NCI-H1694 treated with DMSO at 0.1 percent for 48 hours (cell line): ENCODE data around the gene RNF111.
"Not testable (repeated sequence)": the region's sequence is repeated elsewhere in the genome, so short reads cannot be mapped to it uniquely, and the experiment has no call there.

Source experiments
- DNase-seq: peaks from one replicate; lab custom pipeline; 2025; lab: John Stamatoyannopoulos, UW

The RNF111 gene

DNA sequence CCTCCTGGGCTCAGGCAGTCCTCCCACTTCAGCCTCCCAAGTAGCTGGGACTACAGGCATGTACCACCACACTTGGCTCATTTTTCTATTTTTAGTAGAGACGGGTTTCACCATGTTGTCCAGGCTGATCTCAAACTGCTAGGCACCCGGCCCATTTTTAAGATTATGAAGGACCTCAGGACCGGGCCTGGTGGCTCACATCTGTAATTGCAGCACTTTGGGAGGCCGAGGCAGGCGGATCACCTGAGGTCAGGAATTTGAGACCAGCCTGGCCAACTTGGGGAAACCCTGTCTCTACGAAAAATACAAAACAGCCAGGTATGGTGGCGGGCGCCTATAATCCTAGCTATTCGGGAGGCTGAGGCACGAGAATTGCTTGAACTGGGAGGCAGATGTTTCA is 12.8 kb downstream of the RNF111 start:
- not testable (repeated sequence) for DNase-seq

DNA sequence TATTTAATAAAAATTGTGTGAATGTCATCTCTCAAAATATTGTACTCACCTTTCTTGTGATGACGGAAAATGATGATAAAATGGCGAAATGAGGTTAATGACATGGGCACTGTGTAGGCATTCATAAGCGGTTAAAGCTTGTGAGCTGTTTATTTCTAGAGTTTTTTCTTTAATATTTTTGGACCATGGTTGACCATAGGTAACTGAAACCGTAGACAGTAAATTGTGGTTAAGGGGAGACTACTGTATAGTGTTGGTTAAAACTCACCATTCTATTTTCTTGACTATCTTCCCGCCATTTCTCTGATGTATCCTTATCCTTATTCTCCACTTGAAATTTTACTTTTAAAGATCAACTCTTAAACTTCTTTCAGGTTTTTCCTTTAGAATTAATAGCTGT is 14.5 kb downstream of the RNF111 start:
- DNase-seq = no peak

DNA sequence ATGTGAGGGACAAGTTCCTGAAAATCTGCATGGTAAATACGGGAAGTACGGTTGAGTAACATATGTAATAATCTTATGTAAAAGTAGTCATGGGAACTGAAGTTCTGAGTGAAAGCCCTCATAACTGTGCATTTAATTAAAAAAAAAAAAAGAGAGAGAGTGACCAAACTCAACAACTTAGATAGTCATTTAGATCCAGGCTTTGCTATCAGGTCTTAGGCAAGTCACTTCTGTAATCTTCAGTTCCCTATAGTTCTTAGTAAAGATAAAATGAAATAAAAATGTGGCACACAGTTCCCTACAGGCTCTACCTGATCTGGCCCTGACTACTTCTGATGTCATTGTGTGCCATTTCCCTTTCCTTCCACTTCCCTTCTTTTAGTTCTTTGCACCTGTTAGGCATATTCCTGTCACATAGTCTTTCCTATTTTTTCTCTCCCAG is 15.0 kb downstream of the RNF111 start:
- DNase-seq = no peak

DNA sequence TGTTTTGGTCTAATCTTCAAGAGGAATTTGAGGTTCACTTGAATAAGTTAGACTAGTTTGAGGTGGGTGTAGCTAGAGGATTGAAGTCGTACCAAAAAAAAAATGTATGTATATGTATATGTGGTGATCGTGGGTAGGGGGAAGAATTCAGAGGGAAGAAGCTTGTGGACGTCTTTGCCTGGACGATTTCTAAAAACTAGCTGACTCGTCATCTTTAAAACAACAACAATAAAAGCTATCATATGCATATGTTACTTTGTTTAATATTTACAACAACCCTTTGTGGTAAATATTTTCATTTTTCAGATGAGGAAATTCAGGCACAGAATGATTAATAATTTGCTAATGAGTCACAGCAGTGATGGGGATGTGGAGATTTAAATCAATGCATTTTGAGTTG is 18.1 kb downstream of the RNF111 start:
- no peak for DNase-seq

DNA sequence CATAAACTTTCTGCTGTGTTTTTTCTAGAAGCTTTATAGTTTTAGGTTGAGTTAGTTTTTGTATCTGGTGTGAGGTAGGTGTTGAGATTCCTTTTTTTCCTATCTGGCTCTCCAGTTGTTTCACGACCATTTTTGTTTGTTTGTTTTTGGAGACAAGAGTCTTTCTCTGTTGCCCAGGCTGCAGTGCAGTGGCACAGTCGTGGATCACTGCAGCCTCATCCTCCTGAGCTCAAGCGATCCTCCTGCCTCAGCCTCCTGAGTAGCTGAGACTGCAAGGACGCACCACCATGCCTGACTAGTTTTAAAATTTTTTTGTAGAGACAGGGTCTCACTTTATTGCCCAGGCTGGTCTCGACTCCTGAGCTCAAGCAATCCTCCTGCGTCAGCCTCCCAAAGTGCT is 20.6 kb downstream of the RNF111 start:
- no peak for DNase-seq

DNA sequence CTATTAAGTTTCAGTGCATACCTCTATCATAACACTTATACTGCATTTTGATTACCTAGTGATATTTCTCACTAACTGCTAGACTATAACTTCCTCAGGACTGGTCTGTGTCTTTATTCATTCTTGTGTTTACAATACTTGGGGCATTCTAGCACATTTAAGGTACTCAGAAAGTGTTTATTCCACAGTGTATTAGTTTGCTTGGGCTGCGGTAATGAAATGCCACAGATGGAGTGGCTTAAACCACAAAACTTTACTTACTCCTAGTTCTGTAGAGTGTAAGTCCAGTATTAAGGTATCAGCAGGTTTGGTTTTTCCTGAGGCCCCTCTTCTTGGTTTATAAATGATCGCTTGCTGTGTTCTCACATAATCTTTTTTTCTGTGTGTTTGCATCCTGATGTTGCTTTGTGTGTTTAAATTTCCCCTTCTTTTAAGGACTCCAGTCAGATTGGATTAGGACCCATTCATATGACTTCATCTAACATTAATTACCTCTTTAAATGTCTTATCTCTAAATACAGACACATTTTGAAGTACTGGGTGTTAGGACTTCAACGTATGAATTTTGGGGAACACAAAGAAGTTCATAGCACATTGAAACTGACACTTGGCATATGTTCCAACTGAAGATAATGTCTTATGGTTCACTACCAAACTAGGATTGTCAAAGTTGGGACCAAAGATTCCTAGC is 23.9 kb downstream of the RNF111 start:
- no peak for DNase-seq

DNA sequence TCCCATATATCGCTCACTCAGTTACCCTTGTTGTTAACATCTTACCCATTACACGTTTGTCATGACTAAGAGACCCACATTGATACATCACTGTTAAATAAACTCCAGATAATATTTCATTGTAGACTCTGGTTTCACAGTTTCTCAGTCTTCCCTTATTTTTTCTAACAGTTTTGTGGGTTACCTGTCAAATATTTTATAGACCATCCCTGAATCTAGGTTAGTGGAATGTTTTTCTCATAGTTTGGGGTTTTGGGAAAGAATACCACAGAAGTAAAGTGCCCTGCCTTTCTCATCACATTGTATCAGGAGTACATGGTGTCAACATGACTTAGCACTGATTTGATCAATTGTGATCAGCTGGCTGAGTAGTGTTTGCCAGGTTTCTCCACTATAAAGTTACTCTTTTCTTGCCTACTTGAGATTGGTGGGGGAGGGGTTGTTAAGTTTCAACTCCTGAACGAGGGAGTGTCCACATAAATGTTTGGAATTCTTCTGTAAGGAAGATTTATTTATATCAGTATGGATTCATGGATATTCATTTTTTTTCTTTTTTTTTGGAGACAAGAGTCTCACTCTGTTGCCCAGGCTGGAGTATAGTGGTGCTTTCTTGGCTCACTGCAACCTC is 25.9 kb downstream of the RNF111 start:
- no peak for DNase-seq

DNA sequence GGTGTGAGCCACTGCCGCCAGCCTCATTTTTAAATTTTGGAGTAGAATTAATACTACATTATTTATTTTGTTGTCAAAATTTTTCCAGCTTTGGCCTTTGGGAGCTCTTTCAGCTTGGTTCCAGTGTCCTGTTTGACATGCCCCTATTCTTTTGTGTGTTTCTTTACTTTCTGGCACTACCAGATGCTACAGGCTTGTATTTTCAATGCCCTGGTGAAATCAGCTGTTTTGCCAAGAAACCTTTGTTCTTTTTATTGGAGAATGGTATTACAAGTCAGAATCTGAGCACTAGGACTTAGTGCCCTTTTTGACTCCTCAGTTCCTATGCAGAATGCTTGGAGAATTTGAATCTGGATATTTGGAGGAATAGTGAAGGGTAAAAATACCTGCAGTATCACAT is 26.6 kb downstream of the RNF111 start:
- no peak for DNase-seq

DNA sequence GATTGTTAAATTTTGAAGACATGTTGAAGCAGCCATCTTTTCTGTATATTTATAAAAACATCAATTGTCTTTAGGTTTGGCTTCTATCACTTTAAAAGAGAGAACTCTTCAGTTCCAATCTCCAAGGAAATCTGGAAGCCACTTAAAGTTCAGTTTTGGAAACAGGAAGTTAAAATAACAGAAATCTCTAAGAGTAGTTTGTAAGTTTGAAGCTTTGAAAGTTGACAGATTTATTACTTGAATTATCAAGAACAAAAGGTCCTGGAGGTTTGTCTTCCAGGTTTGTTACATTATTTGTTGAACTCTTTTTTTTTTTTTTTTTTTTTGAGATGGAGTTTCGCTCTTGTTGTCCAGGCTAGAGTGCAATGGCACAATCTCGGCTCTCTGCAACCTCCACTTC is 30.0 kb downstream of the RNF111 start:
- DNase-seq = no peak

DNA sequence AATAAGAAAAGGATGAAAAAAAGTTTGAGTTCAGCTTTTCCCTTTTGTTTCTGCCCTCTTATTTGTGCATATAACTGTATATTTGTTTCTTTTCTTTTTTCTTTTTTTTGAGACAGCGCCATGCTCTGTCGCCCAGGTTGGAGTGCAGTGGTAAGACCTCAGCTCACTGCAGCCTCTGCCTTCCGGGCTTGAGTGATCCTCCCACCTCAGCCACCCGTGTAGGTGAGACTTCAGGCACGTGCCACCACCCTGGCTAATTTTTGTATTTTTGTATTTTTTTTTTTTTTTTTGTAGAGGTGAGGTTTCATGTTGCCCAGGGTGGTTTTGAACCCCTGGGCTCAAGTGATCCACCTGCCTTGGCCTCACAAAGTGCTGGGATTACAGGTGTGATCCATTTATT is 31.4 kb downstream of the RNF111 start:
- DNase-seq = no peak

DNA sequence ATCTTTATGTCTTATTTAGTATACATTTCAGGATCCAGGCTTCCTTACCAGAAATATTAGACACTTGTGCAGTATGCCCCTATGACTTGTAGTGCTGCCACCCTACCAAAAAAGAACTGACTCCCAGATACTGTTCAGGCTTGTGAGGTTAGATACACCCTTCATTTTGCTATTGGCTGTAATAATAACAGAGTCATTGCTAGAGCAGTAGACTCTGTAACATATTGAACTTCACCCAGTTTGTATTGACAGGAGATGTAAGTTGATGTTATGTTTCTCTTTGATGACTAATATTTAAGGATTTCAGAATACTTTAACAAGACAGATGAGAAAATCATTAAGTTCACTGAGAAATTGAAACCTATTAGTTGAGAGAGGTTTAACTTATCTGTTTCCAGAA is 32.9 kb downstream of the RNF111 start:
- no peak for DNase-seq

DNA sequence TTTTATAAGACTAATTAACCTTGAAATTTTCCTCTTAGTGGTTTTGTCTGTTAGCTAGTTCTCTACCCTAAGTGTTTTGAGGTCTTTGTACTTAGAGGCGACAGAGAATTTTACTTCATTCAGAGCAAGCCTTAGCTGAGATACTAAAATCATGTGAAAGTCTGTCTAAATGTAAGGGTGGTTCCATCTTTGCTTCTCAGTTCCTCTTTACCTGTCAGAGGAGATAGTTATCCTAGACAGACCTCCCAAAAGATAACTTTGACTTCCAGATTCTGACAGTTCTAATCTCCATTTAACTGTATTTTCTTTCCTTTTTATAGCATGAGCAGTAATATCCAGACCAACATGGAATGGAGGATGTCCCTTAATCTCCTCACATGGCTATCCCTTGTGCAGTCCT is 34.7 kb downstream of the RNF111 start:
- no peak for DNase-seq

DNA sequence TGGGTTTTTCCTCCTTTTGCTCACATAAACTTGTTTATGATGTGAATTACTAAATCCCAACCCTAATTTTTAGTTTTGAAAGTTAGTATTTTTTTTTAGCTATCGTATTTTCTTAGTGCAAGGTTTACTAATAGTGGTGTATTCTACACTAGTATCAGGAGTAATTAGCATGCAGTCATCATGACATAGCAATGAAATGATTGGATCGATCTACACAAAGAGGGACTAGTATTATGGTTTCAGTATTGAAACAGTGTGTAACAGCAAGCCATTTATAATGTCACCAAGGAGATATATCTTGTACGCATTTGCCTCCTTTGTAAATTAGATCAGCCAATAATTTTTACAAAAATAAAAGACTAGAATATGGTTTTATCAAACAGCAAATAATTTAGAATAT is 38.7 kb downstream of the RNF111 start:
- no peak for DNase-seq

DNA sequence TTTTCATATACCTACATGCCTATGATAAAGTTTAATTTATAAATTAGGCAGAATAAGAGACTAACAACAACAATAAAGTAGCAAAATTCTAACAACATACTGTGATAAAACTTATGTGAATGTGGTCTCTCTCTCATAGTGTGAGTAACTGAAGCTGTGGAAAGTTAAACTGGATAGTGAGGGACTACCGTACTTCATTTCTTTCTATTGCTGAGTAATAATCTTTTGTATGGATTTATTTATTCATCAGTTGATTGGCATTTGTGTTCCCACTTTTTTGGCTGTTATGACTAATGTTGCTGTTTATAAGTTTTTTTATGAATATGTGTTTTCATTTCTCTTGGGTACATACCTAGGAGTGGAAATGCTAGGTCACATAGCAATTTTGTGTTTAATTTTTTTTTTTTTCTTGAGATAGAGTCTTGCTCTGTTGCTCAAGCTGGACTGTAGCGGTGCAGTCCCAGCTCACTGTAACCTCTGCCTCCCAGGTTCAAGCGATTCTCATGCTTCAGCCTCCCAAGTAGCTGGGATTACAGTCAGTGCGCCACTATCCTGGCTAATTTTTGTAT is 41.0 kb downstream of the RNF111 start:
- DNase-seq = no peak

DNA sequence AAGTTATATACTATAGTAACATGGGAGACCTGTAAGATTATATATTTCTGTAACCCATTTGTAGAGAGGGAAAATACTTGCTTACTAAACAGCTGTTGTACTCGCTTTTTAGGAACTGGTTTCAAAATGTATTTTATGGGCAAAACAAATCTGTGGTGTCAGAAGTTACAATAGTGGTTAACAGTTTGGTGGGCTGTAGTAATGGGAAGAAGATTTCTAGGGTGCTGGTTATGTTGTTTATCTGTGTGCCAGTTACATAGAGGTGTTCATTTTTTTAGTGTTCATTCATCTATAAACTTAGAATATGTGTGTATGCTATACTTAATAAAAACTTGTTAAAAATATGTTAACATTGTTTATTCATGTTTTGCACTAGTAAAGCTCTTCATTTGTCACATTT is 42.1 kb downstream of the RNF111 start:
- no peak for DNase-seq

DNA sequence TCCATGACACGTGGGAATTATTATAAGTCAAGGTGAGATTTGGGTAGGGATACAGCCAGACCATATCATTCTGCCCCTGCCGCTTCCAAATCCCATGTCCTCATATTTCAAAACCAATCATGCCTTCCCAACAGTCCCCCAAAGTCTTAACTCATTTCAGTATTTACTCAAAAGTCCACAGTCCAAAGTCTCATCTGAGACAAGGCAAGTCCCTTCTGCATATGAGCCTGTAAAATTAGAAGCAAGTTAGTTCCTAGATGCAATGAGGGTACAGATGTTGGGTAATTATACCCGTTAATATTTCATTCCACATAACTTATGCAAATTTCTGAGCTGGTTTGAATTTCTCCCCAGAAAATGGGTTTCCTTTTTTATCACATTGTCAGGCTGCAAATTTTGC is 47.7 kb downstream of the RNF111 start:
- DNase-seq = no peak

DNA sequence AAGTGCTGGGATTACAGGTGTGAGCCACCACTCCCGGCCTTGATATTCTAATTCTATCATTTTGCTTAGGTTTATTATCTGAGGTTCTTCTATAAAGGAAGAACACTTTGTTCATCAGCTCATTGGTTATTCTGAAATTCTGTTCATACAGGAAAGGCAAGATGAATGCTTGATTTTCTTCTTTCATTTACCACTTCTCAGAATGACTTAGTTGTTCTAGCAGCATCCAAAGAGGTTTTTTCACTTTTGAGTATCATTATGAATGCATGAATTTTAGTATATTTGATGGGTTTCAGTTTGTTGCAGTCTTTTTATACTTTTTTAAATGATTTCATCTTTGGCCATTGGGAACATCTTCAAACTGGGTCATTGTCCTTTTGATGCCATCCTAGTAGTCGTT is 51.8 kb downstream of the RNF111 start:
- DNase-seq = no peak

DNA sequence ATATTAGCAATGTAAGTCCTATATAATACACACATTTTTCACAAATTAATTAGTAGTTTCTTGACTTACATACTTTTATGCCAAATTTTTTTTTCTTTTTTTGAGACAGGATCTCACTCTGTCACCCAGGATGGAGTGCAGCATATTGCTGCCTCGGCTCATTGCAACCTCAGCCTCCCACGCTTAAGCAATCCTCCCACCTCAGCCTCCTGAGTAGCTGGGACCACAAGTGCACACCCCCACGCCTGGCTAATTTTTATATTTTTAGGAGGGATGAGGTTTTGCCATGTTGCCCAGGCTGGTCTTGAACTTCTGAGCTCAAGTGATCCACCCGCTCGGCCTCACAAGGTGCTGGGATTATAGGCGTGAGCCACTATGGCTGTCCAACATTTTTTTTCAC is 54.6 kb downstream of the RNF111 start:
- no peak for DNase-seq

DNA sequence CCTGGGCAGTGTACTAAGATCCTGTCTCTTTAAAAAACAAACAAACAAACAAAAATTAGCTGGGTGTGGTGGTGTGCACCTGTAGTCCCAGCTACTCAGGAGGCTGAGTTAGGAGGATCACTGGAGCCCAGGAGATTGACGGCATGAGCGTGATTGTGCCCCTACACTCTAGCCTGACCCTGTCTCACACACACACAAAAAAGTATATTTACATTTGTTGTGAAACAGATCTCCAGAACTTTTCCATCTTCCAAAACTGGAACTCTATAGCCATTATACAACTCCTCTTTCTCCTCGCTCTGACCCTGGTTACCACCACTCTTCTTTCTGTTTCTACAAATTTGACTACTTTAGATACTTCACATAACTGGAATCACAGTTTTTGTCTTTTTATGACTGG is 61.4 kb downstream of the RNF111 start:
- DNase-seq = no peak

DNA sequence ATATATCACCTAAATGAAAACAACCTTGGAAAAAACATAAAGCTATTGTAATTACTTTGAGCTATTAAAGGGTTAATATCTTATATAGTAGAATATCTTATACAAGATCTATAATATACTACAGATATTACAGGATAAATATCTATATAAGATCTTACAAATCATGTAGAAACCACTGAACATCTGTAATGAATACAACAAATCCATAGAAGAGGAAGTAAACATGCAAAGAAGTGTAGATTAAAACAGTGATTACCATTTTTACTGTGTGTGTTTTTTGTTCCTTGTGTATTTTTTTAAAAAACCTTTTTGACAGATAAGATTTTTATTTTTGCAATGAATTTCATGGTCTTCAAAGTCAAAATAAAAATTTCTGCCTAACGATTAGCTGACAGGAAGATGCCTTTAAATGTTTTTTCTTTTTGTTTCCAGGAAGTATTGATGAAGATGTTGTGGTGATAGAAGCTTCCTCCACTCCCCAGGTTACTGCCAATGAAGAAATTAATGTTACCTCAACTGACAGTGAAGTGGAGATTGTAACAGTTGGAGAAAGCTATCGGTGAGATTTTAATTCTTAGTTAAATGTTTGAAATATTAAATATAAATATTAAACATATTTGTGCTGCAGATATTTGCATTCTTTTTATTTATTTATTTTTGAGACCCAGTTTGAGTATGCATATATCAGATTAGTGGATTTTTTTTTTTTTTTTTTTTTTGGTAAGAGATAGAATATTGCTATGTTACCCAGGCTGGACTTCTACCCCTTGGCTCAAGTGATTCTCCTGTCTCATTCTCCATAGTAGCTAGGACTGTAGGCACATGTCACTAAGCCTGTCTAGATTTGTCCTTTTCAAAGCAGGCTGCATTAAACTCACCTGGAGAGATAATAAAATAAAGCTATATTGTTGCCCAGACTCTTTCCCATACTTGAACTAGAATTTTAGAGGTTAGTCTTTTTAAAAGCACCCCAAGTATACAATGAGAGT is 64.7 kb downstream of the RNF111 start:
- no peak for DNase-seq

DNA sequence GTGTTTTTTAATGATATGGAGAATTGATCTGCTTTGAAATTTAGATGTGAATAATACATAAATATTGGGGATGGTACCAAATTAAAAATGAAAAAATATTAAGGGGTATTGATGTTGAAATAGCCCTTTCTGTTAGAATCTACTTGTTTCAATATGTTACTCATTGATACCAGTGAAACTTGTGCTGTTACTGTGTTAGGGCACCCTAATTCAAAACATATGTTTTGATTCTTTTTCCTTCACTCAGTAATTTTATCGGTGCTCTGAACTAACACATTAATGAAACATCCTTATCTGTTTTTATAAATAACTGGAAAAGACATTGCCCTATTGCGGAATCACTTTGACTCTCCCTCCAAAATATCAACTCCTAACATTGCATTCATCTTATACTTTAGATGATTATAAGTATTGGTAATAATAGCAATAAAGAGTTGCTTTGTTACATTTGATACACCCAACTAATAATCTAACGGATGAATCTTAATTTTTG is 65.5 kb downstream of the RNF111 start:
- no peak for DNase-seq

DNA sequence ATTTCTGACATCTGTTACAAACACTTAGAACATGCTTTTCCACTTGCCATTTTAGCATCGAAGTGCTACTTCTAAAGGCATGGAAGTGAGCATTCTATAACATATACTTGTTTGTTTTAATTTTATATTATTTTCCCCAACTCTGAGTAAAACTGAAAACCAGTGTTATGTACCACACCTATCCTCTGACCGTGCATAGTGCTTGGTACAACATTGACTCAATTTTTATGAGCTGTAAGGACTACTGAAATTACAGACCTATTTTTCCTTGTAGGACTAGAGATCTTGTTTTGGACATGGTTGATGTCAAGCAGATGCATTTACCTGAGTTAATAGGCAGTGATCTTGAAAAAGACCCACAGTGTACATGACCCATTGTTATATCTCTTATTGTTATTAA is 66.0 kb downstream of the RNF111 start:
- DNase-seq = no peak
